Neural cell (in vitro differentiated cells): Measurements from ENCODE around the gene AMPD1.

Source experiments
- EP300 ChIP-seq: fragments of 450-650 bp; conservative IDR thresholded peaks from 2 replicates; pipeline ENCODE4 v1.6.1; 2014; ENCODE audit warnings: antibody characterized with exemption, mild to moderate bottlenecking, moderate library complexity; ENCODE audit not compliant: poor library complexity, severe bottlenecking
- EZH2 ChIP-seq: fragments of 200-600, 300-800 bp; shearing (Covaris generic), sonication (generic); IDR thresholded peaks from 2 replicates; pipeline ENCODE4 v1.6.1; 2014; ENCODE audit warnings: antibody characterized with exemption, low read length, borderline replicate concordance, mild to moderate bottlenecking; ENCODE audit not compliant: insufficient read depth, poor library complexity, severe bottlenecking
- POLR2AphosphoS5 ChIP-seq: IDR thresholded peaks from 2 replicates; pipeline ENCODE4 v1.6.1; 2012
- RAD21 ChIP-seq: fragments of 450-650 bp; conservative IDR thresholded peaks from 2 replicates; pipeline ENCODE4 v1.6.1; 2014; ENCODE audit warnings: antibody characterized with exemption, mild to moderate bottlenecking, moderate library complexity
- TF ChIP-seq, protein P1 (sequence below): fragments of 450-650 bp; IDR thresholded peaks from 2 replicates; pipeline ENCODE4 v1.5.1; 2014; ENCODE audit warnings: antibody characterized with exemption, mild to moderate bottlenecking, moderate library complexity; ENCODE audit not compliant: poor library complexity, severe bottlenecking
- TF ChIP-seq, protein P2 (sequence below): IDR thresholded peaks from 2 replicates; pipeline ENCODE4 v1.6.1; 2012; ENCODE audit warnings: borderline replicate concordance

DNA sequence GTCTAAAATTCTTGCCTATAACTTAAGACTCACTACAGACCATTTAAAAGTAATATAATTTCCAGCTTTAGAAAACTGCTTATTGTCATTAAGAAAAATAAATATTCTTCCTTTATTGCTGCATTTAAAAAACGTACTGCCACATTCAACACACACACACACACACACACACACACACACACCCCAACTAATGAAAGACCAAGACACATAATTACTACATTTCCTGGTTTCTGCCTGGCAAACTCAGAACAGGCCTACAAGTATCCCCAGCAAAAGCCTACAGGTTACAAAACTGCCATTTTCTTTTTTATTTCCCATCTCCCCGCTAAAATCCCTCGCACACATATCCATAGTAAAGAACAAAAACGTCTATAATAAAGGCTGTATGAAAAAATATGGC lies 27.0 kb downstream of the AMPD1 start:
- TF ChIP-seq, protein P1, sequence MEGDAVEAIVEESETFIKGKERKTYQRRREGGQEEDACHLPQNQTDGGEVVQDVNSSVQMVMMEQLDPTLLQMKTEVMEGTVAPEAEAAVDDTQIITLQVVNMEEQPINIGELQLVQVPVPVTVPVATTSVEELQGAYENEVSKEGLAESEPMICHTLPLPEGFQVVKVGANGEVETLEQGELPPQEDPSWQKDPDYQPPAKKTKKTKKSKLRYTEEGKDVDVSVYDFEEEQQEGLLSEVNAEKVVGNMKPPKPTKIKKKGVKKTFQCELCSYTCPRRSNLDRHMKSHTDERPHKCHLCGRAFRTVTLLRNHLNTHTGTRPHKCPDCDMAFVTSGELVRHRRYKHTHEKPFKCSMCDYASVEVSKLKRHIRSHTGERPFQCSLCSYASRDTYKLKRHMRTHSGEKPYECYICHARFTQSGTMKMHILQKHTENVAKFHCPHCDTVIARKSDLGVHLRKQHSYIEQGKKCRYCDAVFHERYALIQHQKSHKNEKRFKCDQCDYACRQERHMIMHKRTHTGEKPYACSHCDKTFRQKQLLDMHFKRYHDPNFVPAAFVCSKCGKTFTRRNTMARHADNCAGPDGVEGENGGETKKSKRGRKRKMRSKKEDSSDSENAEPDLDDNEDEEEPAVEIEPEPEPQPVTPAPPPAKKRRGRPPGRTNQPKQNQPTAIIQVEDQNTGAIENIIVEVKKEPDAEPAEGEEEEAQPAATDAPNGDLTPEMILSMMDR = no peak
- TF ChIP-seq EZH2 (no peak), RAD21 (no peak), EP300 (no peak), POLR2AphosphoS5 (no peak)
- TF ChIP-seq, protein P2, sequence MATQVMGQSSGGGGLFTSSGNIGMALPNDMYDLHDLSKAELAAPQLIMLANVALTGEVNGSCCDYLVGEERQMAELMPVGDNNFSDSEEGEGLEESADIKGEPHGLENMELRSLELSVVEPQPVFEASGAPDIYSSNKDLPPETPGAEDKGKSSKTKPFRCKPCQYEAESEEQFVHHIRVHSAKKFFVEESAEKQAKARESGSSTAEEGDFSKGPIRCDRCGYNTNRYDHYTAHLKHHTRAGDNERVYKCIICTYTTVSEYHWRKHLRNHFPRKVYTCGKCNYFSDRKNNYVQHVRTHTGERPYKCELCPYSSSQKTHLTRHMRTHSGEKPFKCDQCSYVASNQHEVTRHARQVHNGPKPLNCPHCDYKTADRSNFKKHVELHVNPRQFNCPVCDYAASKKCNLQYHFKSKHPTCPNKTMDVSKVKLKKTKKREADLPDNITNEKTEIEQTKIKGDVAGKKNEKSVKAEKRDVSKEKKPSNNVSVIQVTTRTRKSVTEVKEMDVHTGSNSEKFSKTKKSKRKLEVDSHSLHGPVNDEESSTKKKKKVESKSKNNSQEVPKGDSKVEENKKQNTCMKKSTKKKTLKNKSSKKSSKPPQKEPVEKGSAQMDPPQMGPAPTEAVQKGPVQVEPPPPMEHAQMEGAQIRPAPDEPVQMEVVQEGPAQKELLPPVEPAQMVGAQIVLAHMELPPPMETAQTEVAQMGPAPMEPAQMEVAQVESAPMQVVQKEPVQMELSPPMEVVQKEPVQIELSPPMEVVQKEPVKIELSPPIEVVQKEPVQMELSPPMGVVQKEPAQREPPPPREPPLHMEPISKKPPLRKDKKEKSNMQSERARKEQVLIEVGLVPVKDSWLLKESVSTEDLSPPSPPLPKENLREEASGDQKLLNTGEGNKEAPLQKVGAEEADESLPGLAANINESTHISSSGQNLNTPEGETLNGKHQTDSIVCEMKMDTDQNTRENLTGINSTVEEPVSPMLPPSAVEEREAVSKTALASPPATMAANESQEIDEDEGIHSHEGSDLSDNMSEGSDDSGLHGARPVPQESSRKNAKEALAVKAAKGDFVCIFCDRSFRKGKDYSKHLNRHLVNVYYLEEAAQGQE = no peak
